Endodermal cell (in vitro differentiated cells): ENCODE results near the gene PHF20. TPM values are rescaled to one million over a fixed set of nuclear protein-coding genes. Genes with fewer than 3 reads are reported as not detected.
"Not testable (repeated sequence)": the region's sequence is repeated elsewhere in the genome, so short reads cannot be mapped to it uniquely, and the experiment has no call there.

Experiments used
- DNase-seq: peaks from one replicate; pipeline ENCODE4 v3.0.0-alpha.2; 2017
- H3K27ac ChIP-seq: 2 replicates; pipeline ENCODE4 v1.5.1; 2013; ENCODE audit warnings: mild to moderate bottlenecking, low read depth, low read length, moderate library complexity
- H3K27me3 ChIP-seq: 2 replicates; pipeline ENCODE4 v1.6.1; 2013; ENCODE audit warnings: mild to moderate bottlenecking, low read length, moderate library complexity; ENCODE audit not compliant: insufficient read depth, control insufficient read depth, poor library complexity, severe bottlenecking
- H3K36me3 ChIP-seq: 2 replicates; pipeline ENCODE4 v1.7.0; 2013; ENCODE audit warnings: mild to moderate bottlenecking, low read length, moderate library complexity; ENCODE audit not compliant: control insufficient read depth, insufficient read depth
- H3K4me1 ChIP-seq: one replicate; pipeline ENCODE4 v1.7.0; 2013; ENCODE audit warnings: low read length; ENCODE audit not compliant: control insufficient read depth, insufficient read depth
- H3K4me3 ChIP-seq: 2 replicates; pipeline ENCODE4 v1.5.1; 2013; ENCODE audit warnings: mild to moderate bottlenecking, low read length, moderate library complexity
- H3K9ac ChIP-seq: 2 replicates; pipeline ENCODE4 v1.6.1; 2013; ENCODE audit warnings: mild to moderate bottlenecking, low read length, moderate library complexity; ENCODE audit not compliant: poor library complexity, severe bottlenecking; ENCODE audit errors: extremely low read depth
- H3K9me3 ChIP-seq: 2 replicates; pipeline ENCODE4 v1.6.1; 2013; ENCODE audit warnings: mild to moderate bottlenecking, low read length, moderate library complexity; ENCODE audit not compliant: control insufficient read depth
- H3K27ac Mint-ChIP-seq: 2 replicates; pipeline ENCODE4 v1.8.0; 2020; ENCODE audit warnings: mixed read lengths
- H3K27me3 Mint-ChIP-seq: 2 replicates; pipeline ENCODE4 v1.8.0; 2021; ENCODE audit warnings: mild to moderate bottlenecking, mixed read lengths; ENCODE audit not compliant: insufficient read depth
- H3K36me3 Mint-ChIP-seq: 2 replicates; pipeline ENCODE4 v1.8.0; 2020; ENCODE audit warnings: low read depth, mixed read lengths
- H3K4me1 Mint-ChIP-seq: 2 replicates; pipeline ENCODE4 v1.8.0; 2020; ENCODE audit warnings: mixed read lengths
- H3K4me3 Mint-ChIP-seq: 2 replicates; pipeline ENCODE4 v1.8.0; 2020; ENCODE audit warnings: mild to moderate bottlenecking, moderate library complexity, mixed read lengths
- H3K9me3 Mint-ChIP-seq: 2 replicates; pipeline ENCODE4 v1.8.0; 2020; ENCODE audit warnings: mild to moderate bottlenecking, mixed read lengths
- WGBS, 2 experiments: methylation state at CpG; one replicate each; pipeline versions ENCODE4 v1.1.5 to v1.1.7; 2013; ENCODE audit warnings: missing lambda C conversion rate in 2 of 2, mixed read lengths in 1 of 2; ENCODE audit not compliant: insufficient coverage in 1 of 2, insufficient read length in 1 of 2; 5-methylcytosine and 5-hydroxymethylcytosine counted together
- total RNA-seq, 2 donors: library from RNA; stranded (reverse); fragmentation: NEBNext Ultra II Directional in 1 of 2; extraction: Animal tissue kit (Norgen Biotek cat#: 25700) in 1 of 2; gene quantifications; 2 replicates in 1 of 2; 3 replicates in 1 of 2; pipeline ENCODE4 v1.2.1, GENCODE V29; 2021
- TF ChIP-seq, protein P1 (sequence below): fragments of 200-600 bp; sonication (generic); conservative IDR thresholded peaks from 2 replicates; pipeline ENCODE4 v1.5.0; 2021; ENCODE audit warnings: antibody characterized with exemption, mild to moderate bottlenecking

PHF20 gene
- total RNA-seq, 2 donors from 2014 or later = 68.1 to 78.8 TPM

DNA sequence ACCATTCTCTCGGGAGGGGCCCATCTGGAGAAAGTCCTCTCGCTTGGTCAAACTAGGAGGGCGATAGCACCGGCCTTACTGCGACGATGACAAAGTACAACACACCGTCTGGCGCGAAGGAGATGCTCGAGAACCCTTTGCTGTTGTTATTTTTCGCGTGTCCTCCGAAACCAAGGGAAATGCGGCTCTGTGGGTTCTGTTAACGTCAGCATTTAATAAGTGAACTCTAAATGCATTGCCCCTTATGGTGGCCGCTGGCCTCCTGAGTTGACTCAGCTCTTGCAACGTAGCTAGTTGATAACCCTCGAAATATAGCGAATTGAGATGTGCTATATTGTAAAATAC lies 183.1 kb downstream of the PHF20 start:
- 11% methylated on average over 18 to 19 of the region's 19 CpGs for WGBS, 2 experiments
- H3K27ac ChIP-seq = peak overlapping the region; percentile 10
- Mint-ChIP-seq H3K9me3 (no peaks in the 10 kb centered on the region), H3K4me1 (peaks cover 9% of the 10 kb centered on the region), H3K27me3 (peaks cover 23% of the 10 kb centered on the region), H3K27ac (peak overlapping the region; percentile 99), H3K36me3 (peaks cover 2% of the 10 kb centered on the region), H3K4me3 (peak overlapping the region; percentile 89)
- DNase-seq = no peak
- H3K4me1 ChIP-seq = no peaks in the 10 kb centered on the region
- H3K9ac ChIP-seq = peak overlapping the region; percentile 96
- peak overlapping the region; percentile 94 for H3K4me3 ChIP-seq
- H3K27me3 ChIP-seq = peaks cover 1% of the 10 kb centered on the region
- no peaks in the 10 kb centered on the region for H3K9me3 ChIP-seq
- TF ChIP-seq, protein P1, sequence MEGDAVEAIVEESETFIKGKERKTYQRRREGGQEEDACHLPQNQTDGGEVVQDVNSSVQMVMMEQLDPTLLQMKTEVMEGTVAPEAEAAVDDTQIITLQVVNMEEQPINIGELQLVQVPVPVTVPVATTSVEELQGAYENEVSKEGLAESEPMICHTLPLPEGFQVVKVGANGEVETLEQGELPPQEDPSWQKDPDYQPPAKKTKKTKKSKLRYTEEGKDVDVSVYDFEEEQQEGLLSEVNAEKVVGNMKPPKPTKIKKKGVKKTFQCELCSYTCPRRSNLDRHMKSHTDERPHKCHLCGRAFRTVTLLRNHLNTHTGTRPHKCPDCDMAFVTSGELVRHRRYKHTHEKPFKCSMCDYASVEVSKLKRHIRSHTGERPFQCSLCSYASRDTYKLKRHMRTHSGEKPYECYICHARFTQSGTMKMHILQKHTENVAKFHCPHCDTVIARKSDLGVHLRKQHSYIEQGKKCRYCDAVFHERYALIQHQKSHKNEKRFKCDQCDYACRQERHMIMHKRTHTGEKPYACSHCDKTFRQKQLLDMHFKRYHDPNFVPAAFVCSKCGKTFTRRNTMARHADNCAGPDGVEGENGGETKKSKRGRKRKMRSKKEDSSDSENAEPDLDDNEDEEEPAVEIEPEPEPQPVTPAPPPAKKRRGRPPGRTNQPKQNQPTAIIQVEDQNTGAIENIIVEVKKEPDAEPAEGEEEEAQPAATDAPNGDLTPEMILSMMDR = no peak
- peaks cover 6% of the 10 kb centered on the region for H3K36me3 ChIP-seq

DNA sequence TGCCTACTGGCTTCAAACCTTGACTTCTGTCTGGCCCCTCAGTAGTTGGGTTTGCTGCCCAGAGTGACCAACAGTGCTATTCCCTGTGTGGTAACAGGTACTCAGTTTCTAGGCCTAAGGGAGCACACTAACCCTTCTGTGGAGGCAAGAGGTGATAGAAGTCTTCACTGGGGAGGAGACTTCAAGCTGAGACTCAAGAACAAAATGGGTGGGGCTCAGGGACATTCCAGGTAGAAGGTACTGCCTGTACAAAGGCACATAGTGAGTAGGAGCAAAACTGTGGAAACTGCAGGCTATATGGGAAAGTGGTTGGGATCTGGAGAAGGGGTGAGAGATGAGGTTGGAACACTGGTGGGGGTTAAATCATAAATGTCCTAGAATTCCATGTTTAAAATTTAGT lies 184.8 kb downstream of the PHF20 start:
- Histone ChIP-seq H3K4me1 (no peaks in the 10 kb centered on the region), H3K27me3 (peaks cover 7% of the 10 kb centered on the region), H3K4me3 (no peak overlapping the region), H3K9me3 (no peaks in the 10 kb centered on the region), H3K36me3 (peaks cover 3% of the 10 kb centered on the region), H3K9ac (no peak overlapping the region), H3K27ac (no peak overlapping the region)
- DNase-seq = no peak
- Mint-ChIP-seq H3K36me3 (no peaks in the 10 kb centered on the region), H3K27ac (no peak overlapping the region), H3K4me3 (no peak overlapping the region), H3K9me3 (no peaks in the 10 kb centered on the region), H3K4me1 (peaks cover 9% of the 10 kb centered on the region), H3K27me3 (peaks cover 37% of the 10 kb centered on the region)
- TF ChIP-seq, protein P1 = no peak

DNA sequence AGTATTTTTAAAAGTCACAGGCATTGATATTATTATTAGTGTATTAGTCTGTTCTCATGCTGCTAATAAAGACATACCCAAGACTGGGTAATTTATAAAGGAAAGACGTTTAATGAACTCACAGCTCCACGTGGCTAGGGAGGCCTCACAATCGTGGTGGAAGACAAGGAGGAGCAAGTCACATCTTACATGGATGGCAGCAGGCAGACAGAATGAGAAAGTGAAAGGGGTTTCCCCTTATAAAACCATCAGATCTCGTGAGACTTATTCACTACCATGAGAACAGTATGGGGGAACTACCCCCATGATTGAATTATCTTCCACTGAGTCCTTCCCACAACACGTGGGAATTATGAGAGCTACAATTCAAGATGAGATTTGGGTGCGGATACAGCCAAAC lies 187.5 kb downstream of the PHF20 start:
- H3K9me3 ChIP-seq, H3K27ac Mint-ChIP-seq, H3K9me3 Mint-ChIP-seq, H3K4me1 ChIP-seq, H3K9ac ChIP-seq, DNase-seq, H3K36me3 ChIP-seq, H3K27me3 ChIP-seq, H3K36me3 Mint-ChIP-seq, H3K4me3 ChIP-seq, H3K27ac ChIP-seq, H3K4me3 Mint-ChIP-seq, H3K4me1 Mint-ChIP-seq: not testable (repeated sequence)
- WGBS, 2 experiments = 95 to 96% methylated on average over 4 to 6 of the region's 6 CpGs
- peaks cover 39% of the 10 kb centered on the region for H3K27me3 Mint-ChIP-seq

DNA sequence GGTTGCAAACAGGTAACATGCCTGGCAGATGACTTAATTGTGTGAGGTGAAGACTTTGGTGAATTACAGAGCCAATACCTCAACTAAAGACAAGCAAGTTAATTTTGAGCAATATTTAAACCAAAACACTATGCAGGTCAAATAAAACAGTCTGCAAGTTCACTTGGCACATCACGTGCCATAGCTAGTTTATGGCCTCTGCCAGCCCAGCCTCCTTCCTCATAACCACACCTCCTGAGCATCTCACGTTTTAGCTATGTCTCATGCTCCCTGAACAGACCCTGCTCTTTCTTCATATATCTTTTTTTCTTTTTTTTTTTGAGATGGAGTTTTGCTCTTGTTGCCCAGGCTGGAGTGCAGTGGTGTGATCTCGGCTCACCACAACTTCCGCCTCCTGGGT lies 192.1 kb downstream of the PHF20 start:
- Mint-ChIP-seq H3K27ac (no peak overlapping the region), H3K4me1 (peaks cover 6% of the 10 kb centered on the region), H3K36me3 (no peaks in the 10 kb centered on the region), H3K27me3 (peaks cover 25% of the 10 kb centered on the region), H3K9me3 (no peaks in the 10 kb centered on the region), H3K4me3 (no peak overlapping the region)
- no peaks in the 10 kb centered on the region for H3K9me3 ChIP-seq
- H3K4me3 ChIP-seq = no peak overlapping the region
- peaks cover 10% of the 10 kb centered on the region for H3K27me3 ChIP-seq
- TF ChIP-seq, protein P1 = no peak
- no peak overlapping the region for H3K27ac ChIP-seq
- WGBS, 2 experiments = 91 to 100% methylated on average over 3 to 4 of the region's 4 CpGs
- no peaks in the 10 kb centered on the region for H3K4me1 ChIP-seq
- no peaks in the 10 kb centered on the region for H3K36me3 ChIP-seq
- no peak overlapping the region for H3K9ac ChIP-seq
- no peak for DNase-seq
